Activated T-helper 2 cell treated with anti-CD3 and anti-CD28 coated beads, Interferon-gamma antibody, Interleukin-2, Interleukin-4, amounts not matched to agents 10 μg/mL and 5 μg/mL and 100 μg/mL, durations not matched to agents 14 hours and 24 hours and 36 hours (primary cell): Measurements from ENCODE around the gene PSMA1. TPM values are rescaled to one million over a fixed set of nuclear protein-coding genes. Genes with fewer than 3 reads are reported as not detected.

Source experiments
- DNase-seq: peaks from one replicate; pipeline ENCODE4 v3.0.0; 2021; ENCODE audit warnings: low spot score
- H3K27ac Mint-ChIP-seq: one replicate; pipeline ENCODE4 v1.8.0; 2021; ENCODE audit warnings: mixed read lengths
- H3K27me3 Mint-ChIP-seq: one replicate; pipeline ENCODE4 v1.8.0; 2021; ENCODE audit warnings: low read depth, mixed read lengths
- H3K36me3 Mint-ChIP-seq: one replicate; pipeline ENCODE4 v1.8.0; 2021; ENCODE audit warnings: low read depth, mixed read lengths
- H3K4me1 Mint-ChIP-seq: one replicate; pipeline ENCODE4 v1.8.0; 2021; ENCODE audit warnings: low read depth, mixed read lengths
- H3K4me3 Mint-ChIP-seq: one replicate; pipeline ENCODE4 v1.8.0; 2021; ENCODE audit warnings: low read depth, mild to moderate bottlenecking, moderate library complexity, mixed read lengths
- H3K9me3 Mint-ChIP-seq: one replicate; pipeline ENCODE4 v1.8.0; 2021; ENCODE audit warnings: mixed read lengths
- intact Hi-C: fragments of 100-400 bp; cut with micrococcal nuclease; formaldehyde crosslinking; loops from one replicate; pipeline ENCODE4 v1.15.1; 2023
- total RNA-seq: library from RNA; stranded (reverse); gene quantifications from 2 replicates; pipeline ENCODE4 v1.2.3, GENCODE V29; 2022

The PSMA1 gene
- total RNA-seq, 1 donor from 2014 or later, result 319 TPM

DNA sequence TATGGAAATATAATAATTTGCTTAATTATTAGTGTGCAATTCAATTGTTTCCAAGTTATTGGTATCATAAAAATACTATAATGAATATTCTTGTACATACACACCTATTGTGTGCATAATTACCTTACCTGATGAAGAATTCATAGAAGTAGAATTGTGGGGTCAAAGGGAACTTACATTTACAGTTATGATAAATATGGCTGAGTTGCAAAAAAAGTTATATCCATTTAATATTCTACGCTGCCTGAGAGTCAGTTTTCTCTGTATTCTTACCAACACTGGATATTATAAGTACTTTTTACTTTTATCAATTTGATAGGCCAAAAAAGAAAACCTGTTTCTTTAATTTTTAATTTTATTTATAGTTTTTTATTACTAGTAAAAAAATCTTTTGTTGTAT, 2.1 kb upstream of the PSMA1 start:
- intact Hi-C loops, result loop anchor here (10.0 kb wide), 1 partner anchor 553 kb away; the partner anchor contains the start of gene CALCB
- H3K4me3 Mint-ChIP-seq, result no peak overlapping the region
- no peak overlapping the region for H3K27ac Mint-ChIP-seq
- peaks cover 24% of the 10 kb centered on the region for H3K4me1 Mint-ChIP-seq
- peaks cover 26% of the 10 kb centered on the region for H3K36me3 Mint-ChIP-seq
- no peaks in the 10 kb centered on the region for H3K9me3 Mint-ChIP-seq
- no peak for DNase-seq
- H3K27me3 Mint-ChIP-seq, result no peaks in the 10 kb centered on the region

DNA sequence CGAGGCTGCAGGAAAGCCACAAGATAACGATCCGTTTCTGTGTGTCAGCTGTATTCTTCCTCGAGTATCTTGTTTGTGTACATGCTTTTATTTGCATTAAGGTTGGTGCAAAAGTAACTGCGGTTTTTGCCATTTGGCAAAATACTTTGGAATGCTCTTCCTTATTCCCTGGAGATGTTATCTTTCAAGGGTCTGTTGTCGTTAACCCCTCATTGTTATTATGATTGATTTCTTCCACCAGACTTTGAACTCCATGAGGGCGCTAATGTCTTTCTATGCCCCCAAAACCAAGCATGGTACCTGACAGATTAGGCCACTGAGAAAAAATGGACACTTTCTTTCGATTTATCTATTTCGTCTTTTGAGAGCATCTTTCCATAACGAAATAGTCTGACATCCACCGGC, 563 bp upstream of the PSMA1 start:
- DNase-seq, result no peak
- intact Hi-C loops, result loop anchor here (1.0 to 10.0 kb wide), 8 partner anchors 17 to 554 kb away; partner anchors contain the start of genes CALCB and COPB1
- Mint-ChIP-seq H3K36me3 (peaks cover 30% of the 10 kb centered on the region), H3K4me1 (peaks cover 27% of the 10 kb centered on the region), H3K27me3 (no peaks in the 10 kb centered on the region), H3K27ac (peak overlapping the region; percentile 89), H3K9me3 (no peaks in the 10 kb centered on the region), H3K4me3 (peak overlapping the region; percentile 90)

GRCh38 chr11:14519597-14519916, 629 bp downstream of the PSMA1 start:
- Mint-ChIP-seq H3K4me3 (peak overlapping the region; percentile 90), H3K4me1 (peaks cover 29% of the 10 kb centered on the region), H3K36me3 (peaks cover 36% of the 10 kb centered on the region), H3K27me3 (no peaks in the 10 kb centered on the region), H3K9me3 (no peaks in the 10 kb centered on the region), H3K27ac (peak overlapping the region; percentile 89)
- DNase-seq, result no peak
- intact Hi-C loops, result no loop called here

GRCh38 chr11:14518820-14519219, 1.4 kb downstream of the PSMA1 start:
- DNase-seq, result no peak
- H3K4me1 Mint-ChIP-seq, result peaks cover 29% of the 10 kb centered on the region
- peak overlapping the region; percentile 90 for H3K4me3 Mint-ChIP-seq
- H3K9me3 Mint-ChIP-seq, result no peaks in the 10 kb centered on the region
- no peaks in the 10 kb centered on the region for H3K27me3 Mint-ChIP-seq
- peaks cover 42% of the 10 kb centered on the region for H3K36me3 Mint-ChIP-seq
- peak overlapping the region; percentile 89 for H3K27ac Mint-ChIP-seq
- intact Hi-C loops, result no loop called here

DNA sequence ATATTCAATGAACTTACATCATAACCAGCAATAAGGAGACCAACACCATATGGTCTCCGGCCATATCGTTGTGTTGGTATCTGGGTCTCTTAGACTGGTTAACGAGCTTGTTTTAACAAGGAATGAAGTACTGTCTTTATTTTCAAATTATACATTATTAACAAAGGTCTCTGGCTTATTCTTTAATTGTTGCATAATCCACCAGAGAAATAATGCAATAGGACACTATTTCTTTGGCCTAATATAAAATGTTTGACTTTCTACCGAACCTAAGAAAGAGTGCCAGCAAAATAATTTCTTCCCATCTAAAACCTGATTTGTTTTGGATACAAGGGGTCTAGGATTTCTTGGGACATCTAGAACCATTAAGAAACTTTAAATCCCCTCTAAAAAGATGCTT, 6.4 kb downstream of the PSMA1 start:
- Mint-ChIP-seq H3K4me3 (no peak overlapping the region), H3K4me1 (peaks cover 29% of the 10 kb centered on the region), H3K9me3 (no peaks in the 10 kb centered on the region), H3K36me3 (peaks cover 68% of the 10 kb centered on the region), H3K27ac (no peak overlapping the region), H3K27me3 (no peaks in the 10 kb centered on the region)
- intact Hi-C loops, result no loop called here
- no peak for DNase-seq

DNA sequence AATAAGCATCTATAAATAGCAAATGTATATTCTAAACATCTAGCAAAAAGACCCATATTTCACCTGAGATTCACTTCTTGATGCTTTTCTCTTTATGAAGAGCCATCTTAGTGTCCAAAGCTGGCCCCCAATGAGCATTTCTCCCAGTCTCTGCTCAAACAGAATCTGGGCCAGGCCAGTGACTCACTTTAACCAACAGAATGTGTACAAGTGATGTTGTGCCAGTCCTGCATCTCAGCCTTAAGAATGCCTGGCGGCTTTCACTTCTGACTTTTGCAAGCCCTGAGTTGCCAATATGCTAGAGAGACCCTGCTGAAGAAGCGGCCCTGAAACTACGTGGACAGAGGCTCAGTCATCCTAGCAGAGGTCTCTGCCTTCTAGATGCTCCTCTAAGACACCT, 13.7 kb downstream of the PSMA1 start:
- no peaks in the 10 kb centered on the region for H3K9me3 Mint-ChIP-seq
- peaks cover 67% of the 10 kb centered on the region for H3K36me3 Mint-ChIP-seq
- no peak overlapping the region for H3K4me3 Mint-ChIP-seq
- peaks cover 14% of the 10 kb centered on the region for H3K4me1 Mint-ChIP-seq
- no peaks in the 10 kb centered on the region for H3K27me3 Mint-ChIP-seq
- intact Hi-C loops, result no loop called here
- DNase-seq, result no peak
- H3K27ac Mint-ChIP-seq, result peak overlapping the region; percentile 6

- H3K4me3 Mint-ChIP-seq, result no peak overlapping the region
- intact Hi-C loops, result no loop called here
- H3K36me3 Mint-ChIP-seq, result peaks cover 53% of the 10 kb centered on the region
- DNase-seq, result no peak
- no peaks in the 10 kb centered on the region for H3K9me3 Mint-ChIP-seq
- H3K27me3 Mint-ChIP-seq, result no peaks in the 10 kb centered on the region
- H3K27ac Mint-ChIP-seq, result no peak overlapping the region
- peaks cover 21% of the 10 kb centered on the region for H3K4me1 Mint-ChIP-seq
Observed at GRCh38 chr11:14503023-14503422, 17.2 kb downstream of the PSMA1 start.

- peaks cover 53% of the 10 kb centered on the region for H3K36me3 Mint-ChIP-seq
- peaks cover 30% of the 10 kb centered on the region for H3K4me1 Mint-ChIP-seq
- H3K4me3 Mint-ChIP-seq, result no peak overlapping the region
- H3K27me3 Mint-ChIP-seq, result no peaks in the 10 kb centered on the region
- DNase-seq, result no peak
- intact Hi-C loops, result no loop called here
- no peak overlapping the region for H3K27ac Mint-ChIP-seq
- peaks cover 4% of the 10 kb centered on the region for H3K9me3 Mint-ChIP-seq
Observed at GRCh38 chr11:14502039-14502438, 18.1 kb downstream of the PSMA1 start.

GRCh38 chr11:14500181-14500651, 20.0 kb downstream of the PSMA1 start:
- H3K36me3 Mint-ChIP-seq, result peaks cover 55% of the 10 kb centered on the region
- peaks cover 4% of the 10 kb centered on the region for H3K9me3 Mint-ChIP-seq
- peak overlapping the region; percentile 96 for H3K27ac Mint-ChIP-seq
- peak; percentile 49 for DNase-seq
- no peaks in the 10 kb centered on the region for H3K27me3 Mint-ChIP-seq
- H3K4me3 Mint-ChIP-seq, result peak overlapping the region; percentile 97
- intact Hi-C loops, result no loop called here
- peaks cover 35% of the 10 kb centered on the region for H3K4me1 Mint-ChIP-seq

DNA sequence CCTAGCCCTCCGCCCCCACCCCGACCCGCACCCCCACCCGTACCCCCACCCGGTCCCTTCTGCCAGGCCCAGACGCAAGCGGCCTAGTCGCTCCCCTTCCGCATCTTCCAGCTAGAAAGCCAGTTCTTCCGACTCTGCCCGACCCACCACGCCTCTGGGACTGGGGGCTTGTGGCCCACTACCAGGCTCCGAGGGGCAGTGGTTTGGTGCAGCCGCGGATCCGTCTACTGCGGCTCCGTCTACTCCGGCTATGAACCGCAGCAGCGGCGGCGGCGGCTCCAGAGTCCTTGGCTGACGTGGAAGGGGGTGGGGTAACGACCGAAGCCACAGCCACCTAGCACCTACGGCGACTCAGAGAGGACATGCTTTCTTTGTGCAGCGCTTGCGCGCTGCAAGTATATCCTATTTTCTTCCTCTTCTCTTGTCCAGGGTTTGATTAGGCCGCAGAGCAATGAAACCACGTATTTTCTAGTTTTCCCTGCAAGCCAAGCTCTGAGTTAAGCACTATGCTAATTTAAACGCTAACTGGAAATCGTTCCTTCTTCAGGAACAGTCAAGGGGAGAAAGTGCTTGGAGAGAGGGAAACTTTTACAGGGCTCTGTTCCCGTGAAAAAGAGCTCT, 20.5 kb downstream of the PSMA1 start, which contains the start of gene COPB1:
COPB1 (minus strand) TSS at position 252 of the 621 bp plus-strand sequence. CDS start 883 bp downstream, outside the sequence.
- intact Hi-C loops, result loop anchor here (1.0 kb wide), 2 partner anchors 21 to 146 kb away; partner anchors contain the start of gene PSMA1
- Mint-ChIP-seq H3K36me3 (peaks cover 55% of the 10 kb centered on the region), H3K4me1 (peaks cover 40% of the 10 kb centered on the region), H3K9me3 (peaks cover 4% of the 10 kb centered on the region), H3K4me3 (peak within 1 kb of the TSS; percentile 97), H3K27me3 (no peaks in the 10 kb centered on the region), H3K27ac (peak within 1 kb of the TSS; percentile 96)
- peak; percentile 91 for DNase-seq

GRCh38 chr11:14499178-14499559, 21.0 kb downstream of the PSMA1 start:
- Mint-ChIP-seq H3K9me3 (peaks cover 4% of the 10 kb centered on the region), H3K4me3 (peak overlapping the region; percentile 97), H3K36me3 (peaks cover 55% of the 10 kb centered on the region), H3K27ac (peak overlapping the region; percentile 82), H3K4me1 (peaks cover 40% of the 10 kb centered on the region), H3K27me3 (no peaks in the 10 kb centered on the region)
- no peak for DNase-seq
- intact Hi-C loops, result loop anchor here (1.0 kb wide), 2 partner anchors 21 to 146 kb away; partner anchors contain the start of gene PSMA1

GRCh38 chr11:14480716-14481115, 39.5 kb downstream of the PSMA1 start:
- H3K27ac Mint-ChIP-seq, result peak overlapping the region; percentile 31

GRCh38 chr11:14471127-14471526, 49.1 kb downstream of the PSMA1 start:
- no peaks in the 10 kb centered on the region for H3K9me3 Mint-ChIP-seq
- no peak overlapping the region for H3K27ac Mint-ChIP-seq
- no peak overlapping the region for H3K4me3 Mint-ChIP-seq
- intact Hi-C loops, result no loop called here
- peaks cover 85% of the 10 kb centered on the region for H3K36me3 Mint-ChIP-seq
- H3K4me1 Mint-ChIP-seq, result peaks cover 36% of the 10 kb centered on the region
- DNase-seq, result no peak
- no peaks in the 10 kb centered on the region for H3K27me3 Mint-ChIP-seq

More at GRCh38 chr11:14480716-14481115, 39.5 kb downstream of the PSMA1 start:
- Mint-ChIP-seq H3K27me3 (no peaks in the 10 kb centered on the region), H3K9me3 (no peaks in the 10 kb centered on the region), H3K36me3 (peaks cover 61% of the 10 kb centered on the region), H3K4me3 (no peak overlapping the region), H3K4me1 (peaks cover 14% of the 10 kb centered on the region)
- DNase-seq, result no peak
- intact Hi-C loops, result no loop called here
